ENCODE results near the gene KIF13A. TPM values are rescaled to one million over a fixed set of nuclear protein-coding genes. Genes with fewer than 3 reads are reported as not detected.

Gene KIF13A
- total and polyA plus RNA-seq, 2 donors (not counting 3 experiments of a cell fraction or from before 2014, with no cell fraction given), result 24.9 to 65.8 TPM

DNA sequence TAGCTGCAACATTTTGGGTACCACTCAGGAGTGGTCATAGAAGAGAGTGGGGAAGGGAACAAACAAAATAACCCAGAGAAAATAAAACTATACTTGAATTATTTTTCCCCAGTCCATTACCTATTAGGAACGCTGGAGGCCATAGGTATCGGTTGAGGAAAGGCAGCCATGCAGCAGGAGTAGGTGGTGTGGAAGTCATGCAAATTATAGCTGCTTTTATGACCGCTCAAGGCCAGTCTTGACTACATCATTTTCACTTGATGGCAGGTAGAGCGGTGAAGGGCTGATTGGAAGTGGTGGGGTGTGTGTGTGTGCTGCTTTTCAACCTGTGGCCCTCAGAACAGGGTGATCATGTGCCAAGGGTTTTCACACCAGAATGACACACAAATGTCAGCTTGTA is 36.5 kb upstream of the KIF13A start:
- Histone ChIP-seq H3K4me1 (ENCODE audit: control insufficient read depth, extremely low read depth, insufficient read depth, low read length) (no peaks in the 10 kb centered on the region), H3K79me2 (ENCODE audit: control insufficient read depth, insufficient read depth, low read length) (no peaks in the 10 kb centered on the region), H3K9me1 (replicated peaks; ENCODE audit: control insufficient read depth, extremely low read depth, insufficient read depth, low read length) (no peaks in the 10 kb centered on the region), H3K9ac (replicated peaks; ENCODE audit: extremely low read depth, insufficient read depth, low read length) (no peak overlapping the region), H3K9me3 (replicated peaks; ENCODE audit: control insufficient read depth, insufficient read depth, low read length) (no peaks in the 10 kb centered on the region), H3K27me3 (ENCODE audit: control insufficient read depth in 2 of 2, insufficient read depth in 2 of 2, low read length in 2 of 2) (no peaks in the 10 kb centered on the region), H4K20me1 (replicated peaks; ENCODE audit: control insufficient read depth, extremely low read depth, insufficient read depth, low read length) (no peaks in the 10 kb centered on the region), H2AFZ (ENCODE audit: low read depth, low read length) (no peak overlapping the region), H3K4me2 (ENCODE audit: insufficient read depth, low read length) (no peak overlapping the region), H3K36me3 (ENCODE audit: control insufficient read depth in 2 of 2, extremely low read depth in 1 of 2, insufficient read depth in 2 of 2, low read length in 2 of 2) (no peaks in the 10 kb centered on the region), H3K27ac (ENCODE audit: insufficient read depth, low read depth, low read length) (no peak overlapping the region), H3K4me3 (replicated peaks in 1 of 3; ENCODE audit: insufficient read depth in 1 of 3, low read depth in 1 of 3, low read length in 3 of 3) (no peak overlapping the region)
- no peak for DNase-seq (ENCODE audit: low read depth, low spot score)
- POLR2A ChIA-PET, result no interaction called here
- no TSS peak for BruUV-seq (replicated peaks)
- intact Hi-C loops (cut with micrococcal nuclease) (no loop called here), dilution Hi-C loops (cut with MboI; ENCODE audit: extremely low pct_ligation_motif_present, low sequenced_read_pairs) (no loop called here)
- TF ChIP-seq POLR2AphosphoS5 (IDR thresholded peaks at IDR 0.05; ENCODE audit: insufficient read depth, low read depth, low read length) (no peak), FOS (IDR thresholded peaks at IDR 0.05; ENCODE audit: borderline replicate concordance, insufficient read depth, low read length) (no peak), GATA2 (IDR thresholded peaks at IDR 0.05; ENCODE audit: insufficient read depth, insufficient read length, low read depth, low read length) (no peak), MYC (IDR thresholded peaks at IDR 0.05; ENCODE audit: low read depth, low read length) (no peak), POLR2A (IDR thresholded peaks at IDR 0.05; ENCODE audit: low read depth, low read length) (no peak), EZH2 (IDR thresholded peaks at IDR 0.05; ENCODE audit: borderline replicate concordance, low read depth, low read length, severe bottlenecking) (no peak), JUN (IDR thresholded peaks at IDR 0.05; ENCODE audit: borderline replicate concordance, insufficient read depth, insufficient read length, low read depth) (no peak)
- TF ChIP-seq, protein P1, sequence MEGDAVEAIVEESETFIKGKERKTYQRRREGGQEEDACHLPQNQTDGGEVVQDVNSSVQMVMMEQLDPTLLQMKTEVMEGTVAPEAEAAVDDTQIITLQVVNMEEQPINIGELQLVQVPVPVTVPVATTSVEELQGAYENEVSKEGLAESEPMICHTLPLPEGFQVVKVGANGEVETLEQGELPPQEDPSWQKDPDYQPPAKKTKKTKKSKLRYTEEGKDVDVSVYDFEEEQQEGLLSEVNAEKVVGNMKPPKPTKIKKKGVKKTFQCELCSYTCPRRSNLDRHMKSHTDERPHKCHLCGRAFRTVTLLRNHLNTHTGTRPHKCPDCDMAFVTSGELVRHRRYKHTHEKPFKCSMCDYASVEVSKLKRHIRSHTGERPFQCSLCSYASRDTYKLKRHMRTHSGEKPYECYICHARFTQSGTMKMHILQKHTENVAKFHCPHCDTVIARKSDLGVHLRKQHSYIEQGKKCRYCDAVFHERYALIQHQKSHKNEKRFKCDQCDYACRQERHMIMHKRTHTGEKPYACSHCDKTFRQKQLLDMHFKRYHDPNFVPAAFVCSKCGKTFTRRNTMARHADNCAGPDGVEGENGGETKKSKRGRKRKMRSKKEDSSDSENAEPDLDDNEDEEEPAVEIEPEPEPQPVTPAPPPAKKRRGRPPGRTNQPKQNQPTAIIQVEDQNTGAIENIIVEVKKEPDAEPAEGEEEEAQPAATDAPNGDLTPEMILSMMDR (IDR thresholded peaks at IDR 0.05; ENCODE audit: extremely low read depth in 1 of 2, insufficient read depth in 1 of 2, low read depth in 1 of 2, low read length in 2 of 2), result no peak
- TF ChIP-seq, protein P2, sequence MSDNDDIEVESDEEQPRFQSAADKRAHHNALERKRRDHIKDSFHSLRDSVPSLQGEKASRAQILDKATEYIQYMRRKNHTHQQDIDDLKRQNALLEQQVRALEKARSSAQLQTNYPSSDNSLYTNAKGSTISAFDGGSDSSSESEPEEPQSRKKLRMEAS (IDR thresholded peaks at IDR 0.05; ENCODE audit: insufficient read depth, insufficient read length), result no peak
- CTCF ChIA-PET, result no interaction called here
- no peak for FAIRE-seq

Measured in endothelial cell of umbilical vein (primary cell).